ENCODE results near the gene RRP1.

Gene RRP1

GRCh38 chr21:43800566-43800965 lies 11.2 kb downstream of the RRP1 start:
- H3K4me3 ChIP-seq (ENCODE audit: low read depth, low read length): no peak overlapping the region

GRCh38 chr21:43801006-43801783 lies 11.8 kb downstream of the RRP1 start:
- no peak overlapping the region for H3K4me3 ChIP-seq (ENCODE audit: low read depth, low read length)

- H3K4me3 ChIP-seq (ENCODE audit: low read depth, low read length): no peak overlapping the region
Measured at GRCh38 chr21:43802713-43803313, 13.4 kb downstream of the RRP1 start.

GRCh38 chr21:43803558-43804300 lies 14.4 kb downstream of the RRP1 start:
- H3K4me3 ChIP-seq (ENCODE audit: low read depth, low read length): no peak overlapping the region

GRCh38 chr21:43805275-43805800 lies 16.0 kb downstream of the RRP1 start:
- no peak overlapping the region for H3K4me3 ChIP-seq (ENCODE audit: low read depth, low read length)

- no peak overlapping the region for H3K4me3 ChIP-seq (ENCODE audit: low read depth, low read length)
Measured at GRCh38 chr21:43806017-43806710, 16.8 kb downstream of the RRP1 start.

GRCh38 chr21:43808367-43808766 lies 19.0 kb downstream of the RRP1 start:
- no peak overlapping the region for H3K4me3 ChIP-seq (ENCODE audit: low read depth, low read length)

GRCh38 chr21:43808832-43809251 lies 19.5 kb downstream of the RRP1 start:
- H3K4me3 ChIP-seq (ENCODE audit: low read depth, low read length): no peak overlapping the region

- no peak overlapping the region for H3K4me3 ChIP-seq (ENCODE audit: low read depth, low read length)
Measured at GRCh38 chr21:43809346-43809799, 20.0 kb downstream of the RRP1 start.

GRCh38 chr21:43809853-43810504 lies 20.6 kb downstream of the RRP1 start:
- no peak overlapping the region for H3K4me3 ChIP-seq (ENCODE audit: low read depth, low read length)

GRCh38 chr21:43810505-43811261 lies 21.3 kb downstream of the RRP1 start:
- no peak overlapping the region for H3K4me3 ChIP-seq (ENCODE audit: low read depth, low read length)

- no peak overlapping the region for H3K4me3 ChIP-seq (ENCODE audit: low read depth, low read length)
Measured at GRCh38 chr21:43811262-43812105, 22.1 kb downstream of the RRP1 start.

GRCh38 chr21:43812139-43812821 lies 22.9 kb downstream of the RRP1 start:
- H3K4me3 ChIP-seq (ENCODE audit: low read depth, low read length): no peak overlapping the region

- H3K4me3 ChIP-seq (ENCODE audit: low read depth, low read length): no peak overlapping the region
Measured at GRCh38 chr21:43812957-43813655, 23.7 kb downstream of the RRP1 start.

- no peak overlapping the region for H3K4me3 ChIP-seq (ENCODE audit: low read depth, low read length)
Measured at GRCh38 chr21:43813656-43813980, 24.2 kb downstream of the RRP1 start.

- no peak overlapping the region for H3K4me3 ChIP-seq (ENCODE audit: low read depth, low read length)
Measured at GRCh38 chr21:43814215-43815106, 25.1 kb downstream of the RRP1 start.

- no peak overlapping the region for H3K4me3 ChIP-seq (ENCODE audit: low read depth, low read length)
Measured at GRCh38 chr21:43815107-43815613, 25.8 kb downstream of the RRP1 start.

Measured in iPS-11a (cell line).